A549 (cell line): Measurements from ENCODE around the gene METTL5. TPM values are rescaled to one million over a fixed set of nuclear protein-coding genes. Genes with fewer than 3 reads are reported as not detected.

Experiments
- ATAC-seq, 2 experiments: fragments of 200-7000 bp in 1 of 2; fragments of >200 bp in 1 of 2; cut with Nextera tagmentation in 1 of 2; cut with Tn5 transposase in 1 of 2; 3 replicates each; pipeline versions ENCODE4 v1.8.0 to v1.9.1; 2018 to 2020; ENCODE audit warnings: mild to moderate bottlenecking in 1 of 2, moderate library complexity in 1 of 2
- CTCF ChIA-PET: fragments of 300-600 bp; sonication (Branson Sonifier 250); formaldehyde crosslinking; extraction: SDS; loops from one replicate; lab custom pipeline; 2021; ENCODE audit warnings: antibody characterized with exemption, inconsistent platforms; lab: Yijun Ruan, JAX
- POLR2A ChIA-PET: fragments of 350-600 bp; formaldehyde crosslinking; extraction: SDS; loops from one replicate; lab custom pipeline; 2021; ENCODE audit warnings: antibody characterized with exemption, inconsistent platforms; lab: Yijun Ruan, JAX
- DNase-seq, 2 experiments: peaks; one replicate each; pipeline versions ENCODE4 v3.0.0 to v3.0.0-alpha.2; 2011 to 2016; ENCODE audit warnings: low read depth in 1 of 2, low spot score in 1 of 2
- FAIRE-seq: peaks from 2 replicates; lab custom pipeline; 2011; peaks lifted over from hg19 to GRCh38; lab: Jason Lieb, UNC
- H3K27ac ChIP-seq, 2 experiments: fragments of >200 bp; sonication (Bioruptor Twin); formaldehyde crosslinking; 3 replicates each; pipeline ENCODE4 v1.5.1; 2016 to 2017
- H3K4me1 ChIP-seq: fragments of >200 bp; sonication (Bioruptor Twin); formaldehyde crosslinking; 3 replicates; pipeline ENCODE4 v1.6.1; 2016
- H3K4me2 ChIP-seq: fragments of >200 bp; sonication (Bioruptor Twin); formaldehyde crosslinking; 3 replicates; pipeline ENCODE4 v1.6.1; 2016
- H3K4me3 ChIP-seq: fragments of >200 bp; sonication (Bioruptor Twin); formaldehyde crosslinking; 3 replicates; pipeline ENCODE4 v1.5.1; 2016
- H3K9me3 ChIP-seq: fragments of >200 bp; sonication (Bioruptor Twin); formaldehyde crosslinking; 3 replicates; pipeline ENCODE4 v1.6.1; 2016
- BHLHE40 ChIP-seq: IDR thresholded peaks from 2 replicates; pipeline ENCODE4 v1.6.1; 2012; ENCODE audit warnings: low read depth, low read length, inconsistent platforms
- CBX2 ChIP-seq: fragments of 200-600 bp; sonication (generic); IDR thresholded peaks from 2 replicates; pipeline ENCODE4 v1.6.1; 2016; ENCODE audit warnings: low read depth, mild to moderate bottlenecking, borderline replicate concordance
- CBX8 ChIP-seq: fragments of 200-600 bp; sonication (generic); IDR thresholded peaks from 2 replicates; pipeline ENCODE4 v1.6.1; 2016
- CEBPB ChIP-seq, 2 experiments: fragments of >200 bp in 1 of 2; sonication (Bioruptor Twin) in 1 of 2; formaldehyde crosslinking in 1 of 2; IDR thresholded peaks; 2 replicates each; pipeline ENCODE4 v1.6.1; 2012 to 2016
- CHD2 ChIP-seq: fragments of 150-350 bp; IDR thresholded peaks from 2 replicates; pipeline ENCODE4 v1.6.1; 2014; ENCODE audit warnings: low read length; ENCODE audit not compliant: partially characterized antibody
- CTCF ChIP-seq: fragments of >200 bp; sonication (Bioruptor Twin); formaldehyde crosslinking; IDR thresholded peaks from 3 replicates; pipeline ENCODE4 v1.5.1; 2016
- EHF ChIP-seq: fragments of 250-450 bp; sonication (Bioruptor Pico); IDR thresholded peaks from 2 replicates; pipeline ENCODE4 v1.5.0; 2020; ENCODE audit warnings: mild to moderate bottlenecking
- EHMT2 ChIP-seq: fragments of 200-600 bp; sonication (generic); IDR thresholded peaks from 2 replicates; pipeline ENCODE4 v1.6.1; 2016; ENCODE audit warnings: antibody characterized with exemption, low read depth, mild to moderate bottlenecking, moderate library complexity
- ESRRA ChIP-seq: fragments of 150-350 bp; IDR thresholded peaks from 2 replicates; pipeline ENCODE4 v1.6.1; 2014; ENCODE audit warnings: mild to moderate bottlenecking, low read length, borderline replicate concordance
- FOSB ChIP-seq: fragments of 250-450 bp; sonication (Bioruptor Pico); IDR thresholded peaks from 2 replicates; pipeline ENCODE4 v1.5.0; 2020; ENCODE audit warnings: mild to moderate bottlenecking, moderate library complexity
- GATA3 ChIP-seq: IDR thresholded peaks from 2 replicates; pipeline ENCODE4 v1.6.1; 2012; ENCODE audit warnings: borderline replicate concordance
- HDAC2 ChIP-seq: fragments of 200-600 bp; sonication (generic); IDR thresholded peaks from 2 replicates; pipeline ENCODE4 v1.6.1; 2016
- HEYL ChIP-seq: fragments of 250-450 bp; sonication (Bioruptor Pico); IDR thresholded peaks from 2 replicates; pipeline ENCODE4 v1.8.0; 2021; ENCODE audit warnings: mild to moderate bottlenecking, moderate library complexity
- HOXA7 ChIP-seq: fragments of 250-450 bp; sonication (Bioruptor Pico); IDR thresholded peaks from 2 replicates; pipeline ENCODE4 v1.5.0; 2020; ENCODE audit warnings: mild to moderate bottlenecking, moderate library complexity
- HOXB13 ChIP-seq: fragments of 250-450 bp; sonication (Bioruptor Pico); IDR thresholded peaks from 2 replicates; pipeline ENCODE4 v1.5.0; 2020; ENCODE audit warnings: low read depth, mild to moderate bottlenecking, moderate library complexity
- HOXB5 ChIP-seq: fragments of 250-450 bp; sonication (Bioruptor Pico); IDR thresholded peaks from 2 replicates; pipeline ENCODE4 v1.5.0; 2020; ENCODE audit warnings: mild to moderate bottlenecking, moderate library complexity
- JUNB ChIP-seq: fragments of >200 bp; sonication (Bioruptor Twin); formaldehyde crosslinking; IDR thresholded peaks from 2 replicates; pipeline ENCODE4 v1.6.1; 2016
- KDM1A ChIP-seq: fragments of 200-600 bp; sonication (generic); IDR thresholded peaks from 2 replicates; pipeline ENCODE4 v1.6.1; 2016; ENCODE audit warnings: low read depth, mild to moderate bottlenecking
- NFE2L2 ChIP-seq: fragments of 150-350 bp; conservative IDR thresholded peaks from 2 replicates; pipeline ENCODE4 v1.6.1; 2014; ENCODE audit warnings: low read length
- PBX3 ChIP-seq: IDR thresholded peaks from 2 replicates; pipeline ENCODE4 v1.6.1; 2012
- PHF8 ChIP-seq: fragments of 200-600 bp; sonication (generic); IDR thresholded peaks from 2 replicates; pipeline ENCODE4 v1.6.1; 2016; ENCODE audit warnings: low read depth, mild to moderate bottlenecking, antibody characterized with exemption, moderate library complexity, borderline replicate concordance
- POLR2A ChIP-seq: IDR thresholded peaks from 2 replicates; pipeline ENCODE4 v1.6.1; 2012; ENCODE audit warnings: mild to moderate bottlenecking, low read length
- POLR2AphosphoS2 ChIP-seq: conservative IDR thresholded peaks from 2 replicates; pipeline ENCODE4 v1.6.1; 2012; ENCODE audit warnings: low read length, improper control_type of control experiment, inconsistent platforms
- RAD21 ChIP-seq, 2 experiments: fragments of >200 bp in 1 of 2; sonication (Bioruptor Twin) in 1 of 2; formaldehyde crosslinking in 1 of 2; IDR thresholded peaks in 1 of 2; conservative IDR thresholded peaks in 1 of 2; 2 replicates in 1 of 2; 3 replicates in 1 of 2; pipeline ENCODE4 v1.6.1; 2012 to 2018; ENCODE audit warnings: inconsistent platforms in 1 of 2
- RARB ChIP-seq: fragments of 250-450 bp; sonication (Bioruptor Pico); IDR thresholded peaks from 2 replicates; pipeline ENCODE4 v1.8.0; 2021; ENCODE audit warnings: mild to moderate bottlenecking, moderate library complexity
- RCOR1 ChIP-seq: fragments of 150-350 bp; IDR thresholded peaks from 2 replicates; pipeline ENCODE4 v1.6.1; 2014; ENCODE audit warnings: antibody characterized with exemption, low read length, low read depth
- REST ChIP-seq: fragments of 200-600 bp; sonication (generic); IDR thresholded peaks from 2 replicates; pipeline ENCODE4 v1.6.1; 2016; ENCODE audit warnings: antibody characterized with exemption, mild to moderate bottlenecking, moderate library complexity
- RFX5 ChIP-seq: fragments of 450-650 bp; IDR thresholded peaks from 2 replicates; pipeline ENCODE4 v1.7.1; 2014; ENCODE audit warnings: antibody characterized with exemption, mild to moderate bottlenecking, moderate library complexity
- SMC3 ChIP-seq: fragments of >200 bp; sonication (Bioruptor Twin); formaldehyde crosslinking; IDR thresholded peaks from 3 replicates; pipeline ENCODE4 v1.6.1; 2018; ENCODE audit warnings: inconsistent platforms
- TFCP2L1 ChIP-seq: fragments of 250-450 bp; sonication (Bioruptor Pico); IDR thresholded peaks from 2 replicates; pipeline ENCODE4 v1.5.0; 2021; ENCODE audit warnings: mild to moderate bottlenecking
- WGBS: methylation state at CpG from one replicate; pipeline ENCODE4 v1.1.6; 2017; ENCODE audit errors: missing lambda C conversion rate; 5-methylcytosine and 5-hydroxymethylcytosine counted together
- polyA plus RNA-seq, 4 experiments: library from polyadenylated mRNA; depleted of rRNA in 3 of 4; stranded (reverse); fragments of >200 nt; fragmentation: RNase III in 1 of 4; extraction: RNeasy Plus Mini Kit Qiagen cat#74134 plus additional on column Dnase treatment in 1 of 4; gene quantifications; 2 replicates in 3 of 4; 3 replicates in 1 of 4; pipeline ENCODE4 v1.2.3, GENCODE V29; 2011 to 2017

The METTL5 gene
- polyA plus RNA-seq, 2 of the 4 experiments (the other 2 are of a cell fraction): 86.9 to 97.6 TPM

- FAIRE-seq: no peak
- 68% methylated on average over 2 of the region's 2 CpGs for WGBS
- ChIA-PET POLR2A (no interaction called here), CTCF (interaction anchor here (2.1 kb wide), 1 partner anchor 41 kb away, joined by 5 read pairs; the partner anchor contains the start of gene METTL5)
- Histone ChIP-seq H3K4me2 (no peak overlapping the region), H3K4me1 (no peaks in the 10 kb centered on the region), H3K4me3 (no peak overlapping the region), H3K27ac (no peak overlapping the region), H3K9me3 (no peaks in the 10 kb centered on the region)
- no peak for ATAC-seq
- no peak for DNase-seq
- TF ChIP-seq HEYL (CRISPR knock-in tag): no peak
- no peak for TF ChIP-seq REST
- TF ChIP-seq HDAC2: no peak
- TF ChIP-seq CBX2: no peak
- TF ChIP-seq SMC3: no peak
- no peak for TF ChIP-seq RCOR1
- no peak for TF ChIP-seq CEBPB (IDR thresholded peaks at IDR 0.05)
- no peak for TF ChIP-seq TFCP2L1 (CRISPR knock-in tag)
- TF ChIP-seq POLR2A: no peak
- no peak for TF ChIP-seq PBX3
- TF ChIP-seq RARB (CRISPR knock-in tag): no peak
- TF ChIP-seq CHD2: no peak
- no peak for TF ChIP-seq EHF (CRISPR knock-in tag)
- TF ChIP-seq KDM1A: no peak
- no peak for TF ChIP-seq HOXB5
- no peak for TF ChIP-seq ESRRA
- TF ChIP-seq FOSB (CRISPR knock-in tag): no peak
- TF ChIP-seq POLR2AphosphoS2: no peak
- no peak for TF ChIP-seq CBX8
Observed at GRCh38 chr2:169865492-169865891, 40.8 kb upstream of the METTL5 start.

- Histone ChIP-seq H3K4me2 (no peak overlapping the region), H3K9me3 (no peaks in the 10 kb centered on the region), H3K4me3 (no peak overlapping the region), H3K4me1 (no peaks in the 10 kb centered on the region), H3K27ac (no peak overlapping the region)
- DNase-seq: no peak
- 95% methylated on average over 2 of the region's 2 CpGs for WGBS
- ATAC-seq: no peak
- ChIA-PET CTCF (interaction anchor here (1.0 kb wide), 1 partner anchor 374 kb away, joined by 3 read pairs; no protein-coding TSS in a partner anchor), POLR2A (no interaction called here)
- FAIRE-seq: no peak
- TF ChIP-seq JUNB (no peak), RCOR1 (no peak), HEYL (CRISPR knock-in tag) (no peak), BHLHE40 (no peak), HOXA7 (no peak), TFCP2L1 (CRISPR knock-in tag) (no peak), ESRRA (no peak), PHF8 (no peak), GATA3 (no peak), RAD21 (conservative IDR thresholded peaks at IDR 0.05 in 1 of 2, IDR thresholded peaks at IDR 0.05 in 1 of 2) (no peak), RFX5 (no peak), NFE2L2 (no peak), CTCF (no peak), HOXB13 (CRISPR knock-in tag) (no peak), PBX3 (no peak), SMC3 (no peak), EHMT2 (no peak)
Observed at GRCh38 chr2:169862816-169863215, 38.1 kb upstream of the METTL5 start.
